Epithelial cell of esophagus (primary cell): ENCODE data around the gene RCOR2.

ENCODE experiments used
- DNase-seq: peaks from one replicate; pipeline ENCODE4 v3.0.0; 2010; ENCODE audit warnings: low read depth
- H3K4me3 ChIP-seq: 2 replicates; pipeline ENCODE4 v1.5.1; 2011; ENCODE audit warnings: mild to moderate bottlenecking, low read length, control low read depth
- CTCF ChIP-seq: IDR thresholded peaks from 2 replicates; pipeline ENCODE4 v1.5.1; 2011; ENCODE audit warnings: low read depth, mild to moderate bottlenecking, low read length, control low read depth, inconsistent platforms; ENCODE audit not compliant: insufficient read depth; ENCODE audit errors: missing control alignments

Gene RCOR2

GRCh38 chr11:63907808-63908530 lies 9.0 kb downstream of the RCOR2 start:
- no peak for TF ChIP-seq CTCF
- H3K4me3 ChIP-seq: no peak overlapping the region
- DNase-seq: no peak

GRCh38 chr11:63907063-63907462 lies 9.9 kb downstream of the RCOR2 start:
- DNase-seq: no peak
- no peak for TF ChIP-seq CTCF
- no peak overlapping the region for H3K4me3 ChIP-seq

GRCh38 chr11:63906585-63906984 lies 10.4 kb downstream of the RCOR2 start:
- H3K4me3 ChIP-seq: no peak overlapping the region
- TF ChIP-seq CTCF: peak; percentile 12
- peak; percentile 39 for DNase-seq

- no peak for TF ChIP-seq CTCF
- no peak for DNase-seq
- H3K4me3 ChIP-seq: no peak overlapping the region
These were observed 10.9 kb downstream of the RCOR2 start for GRCh38 chr11:63906087-63906486.

- TF ChIP-seq CTCF: no peak
- H3K4me3 ChIP-seq: no peak overlapping the region
- DNase-seq: no peak
These were observed 11.8 kb downstream of the RCOR2 start for GRCh38 chr11:63905179-63905578.

- TF ChIP-seq CTCF: no peak
- no peak for DNase-seq
- no peak overlapping the region for H3K4me3 ChIP-seq
These were observed 12.2 kb downstream of the RCOR2 start for GRCh38 chr11:63904743-63905142.

- TF ChIP-seq CTCF: no peak
- no peak overlapping the region for H3K4me3 ChIP-seq
- no peak for DNase-seq
These were observed 13.1 kb downstream of the RCOR2 start for GRCh38 chr11:63903884-63904283.
